ENCODE measurements around the gene ZNF511. TPM values are rescaled to one million over a fixed set of nuclear protein-coding genes. Genes with fewer than 3 reads are reported as not detected.

Gene ZNF511
- total and polyA plus RNA-seq, 4 donors: 13.7 to 31.8 (median 24.2) TPM

GRCh38 chr10:133271521-133272300 lies 37.0 kb upstream of the ZNF511 start:
- no peak for DNase-seq (ENCODE audit: low spot score)
- WGBS: 86% methylated on average over 35 of the region's 35 CpGs
- no peak for TF ChIP-seq RXRA (IDR thresholded peaks at IDR 0.05)
- TF ChIP-seq FOXA1 (IDR thresholded peaks at IDR 0.05): no peak
- no peak for TF ChIP-seq SP1 (IDR thresholded peaks at IDR 0.05)
- no peak for TF ChIP-seq HNF4A (conservative IDR thresholded peaks at IDR 0.05)
- TF ChIP-seq JUND (IDR thresholded peaks at IDR 0.05): no peak
- TF ChIP-seq, protein P1, sequence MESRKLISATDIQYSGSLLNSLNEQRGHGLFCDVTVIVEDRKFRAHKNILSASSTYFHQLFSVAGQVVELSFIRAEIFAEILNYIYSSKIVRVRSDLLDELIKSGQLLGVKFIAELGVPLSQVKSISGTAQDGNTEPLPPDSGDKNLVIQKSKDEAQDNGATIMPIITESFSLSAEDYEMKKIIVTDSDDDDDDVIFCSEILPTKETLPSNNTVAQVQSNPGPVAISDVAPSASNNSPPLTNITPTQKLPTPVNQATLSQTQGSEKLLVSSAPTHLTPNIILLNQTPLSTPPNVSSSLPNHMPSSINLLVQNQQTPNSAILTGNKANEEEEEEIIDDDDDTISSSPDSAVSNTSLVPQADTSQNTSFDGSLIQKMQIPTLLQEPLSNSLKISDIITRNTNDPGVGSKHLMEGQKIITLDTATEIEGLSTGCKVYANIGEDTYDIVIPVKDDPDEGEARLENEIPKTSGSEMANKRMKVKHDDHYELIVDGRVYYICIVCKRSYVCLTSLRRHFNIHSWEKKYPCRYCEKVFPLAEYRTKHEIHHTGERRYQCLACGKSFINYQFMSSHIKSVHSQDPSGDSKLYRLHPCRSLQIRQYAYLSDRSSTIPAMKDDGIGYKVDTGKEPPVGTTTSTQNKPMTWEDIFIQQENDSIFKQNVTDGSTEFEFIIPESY (IDR thresholded peaks at IDR 0.05): no peak
- TF ChIP-seq CTCF (IDR thresholded peaks at IDR 0.05; ENCODE audit: low read depth, low read length, missing input control): no peak
- TF ChIP-seq, protein P2, sequence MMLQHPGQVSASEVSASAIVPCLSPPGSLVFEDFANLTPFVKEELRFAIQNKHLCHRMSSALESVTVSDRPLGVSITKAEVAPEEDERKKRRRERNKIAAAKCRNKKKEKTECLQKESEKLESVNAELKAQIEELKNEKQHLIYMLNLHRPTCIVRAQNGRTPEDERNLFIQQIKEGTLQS (IDR thresholded peaks at IDR 0.05): no peak
- no peak for TF ChIP-seq NR2F2 (IDR thresholded peaks at IDR 0.05)
- TF ChIP-seq, protein P3, sequence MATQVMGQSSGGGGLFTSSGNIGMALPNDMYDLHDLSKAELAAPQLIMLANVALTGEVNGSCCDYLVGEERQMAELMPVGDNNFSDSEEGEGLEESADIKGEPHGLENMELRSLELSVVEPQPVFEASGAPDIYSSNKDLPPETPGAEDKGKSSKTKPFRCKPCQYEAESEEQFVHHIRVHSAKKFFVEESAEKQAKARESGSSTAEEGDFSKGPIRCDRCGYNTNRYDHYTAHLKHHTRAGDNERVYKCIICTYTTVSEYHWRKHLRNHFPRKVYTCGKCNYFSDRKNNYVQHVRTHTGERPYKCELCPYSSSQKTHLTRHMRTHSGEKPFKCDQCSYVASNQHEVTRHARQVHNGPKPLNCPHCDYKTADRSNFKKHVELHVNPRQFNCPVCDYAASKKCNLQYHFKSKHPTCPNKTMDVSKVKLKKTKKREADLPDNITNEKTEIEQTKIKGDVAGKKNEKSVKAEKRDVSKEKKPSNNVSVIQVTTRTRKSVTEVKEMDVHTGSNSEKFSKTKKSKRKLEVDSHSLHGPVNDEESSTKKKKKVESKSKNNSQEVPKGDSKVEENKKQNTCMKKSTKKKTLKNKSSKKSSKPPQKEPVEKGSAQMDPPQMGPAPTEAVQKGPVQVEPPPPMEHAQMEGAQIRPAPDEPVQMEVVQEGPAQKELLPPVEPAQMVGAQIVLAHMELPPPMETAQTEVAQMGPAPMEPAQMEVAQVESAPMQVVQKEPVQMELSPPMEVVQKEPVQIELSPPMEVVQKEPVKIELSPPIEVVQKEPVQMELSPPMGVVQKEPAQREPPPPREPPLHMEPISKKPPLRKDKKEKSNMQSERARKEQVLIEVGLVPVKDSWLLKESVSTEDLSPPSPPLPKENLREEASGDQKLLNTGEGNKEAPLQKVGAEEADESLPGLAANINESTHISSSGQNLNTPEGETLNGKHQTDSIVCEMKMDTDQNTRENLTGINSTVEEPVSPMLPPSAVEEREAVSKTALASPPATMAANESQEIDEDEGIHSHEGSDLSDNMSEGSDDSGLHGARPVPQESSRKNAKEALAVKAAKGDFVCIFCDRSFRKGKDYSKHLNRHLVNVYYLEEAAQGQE (IDR thresholded peaks at IDR 0.05): no peak
- TF ChIP-seq, protein P4, sequence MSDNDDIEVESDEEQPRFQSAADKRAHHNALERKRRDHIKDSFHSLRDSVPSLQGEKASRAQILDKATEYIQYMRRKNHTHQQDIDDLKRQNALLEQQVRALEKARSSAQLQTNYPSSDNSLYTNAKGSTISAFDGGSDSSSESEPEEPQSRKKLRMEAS (IDR thresholded peaks at IDR 0.05): no peak
- no peak for TF ChIP-seq YY1 (IDR thresholded peaks at IDR 0.05)
- TF ChIP-seq RAD21 (IDR thresholded peaks at IDR 0.05): no peak
- no peak for TF ChIP-seq EGR1 (IDR thresholded peaks at IDR 0.05; ENCODE audit: low read depth in 2 of 2)
- TF ChIP-seq FOXA2 (IDR thresholded peaks at IDR 0.05): no peak
- TF ChIP-seq GABPA (IDR thresholded peaks at IDR 0.05 in 1 of 2, conservative IDR thresholded peaks at IDR 0.05 in 1 of 2): no peak
- TF ChIP-seq HNF4G (IDR thresholded peaks at IDR 0.05): no peak
- TF ChIP-seq TAF1 (conservative IDR thresholded peaks at IDR 0.05): no peak
- Histone ChIP-seq H3K27me3 (ENCODE audit: control insufficient read depth in 4 of 4, insufficient read depth in 4 of 4, low read length in 3 of 4) (no peaks in the 10 kb centered on the region), H3K27ac (ENCODE audit: low read depth in 1 of 2, low read length in 2 of 2) (no peak overlapping the region), H3K4me3 (ENCODE audit: low read depth in 1 of 3, low read length in 3 of 3) (no peak overlapping the region), H3K36me3 (ENCODE audit: control insufficient read depth in 4 of 4, insufficient read depth in 3 of 4, low read depth in 1 of 4, low read length in 3 of 4) (peaks cover 7 to 28% (median 11%) of the 10 kb centered on the region in 4 donors), H3K9me3 (ENCODE audit: control insufficient read depth in 4 of 4, low read length in 3 of 4) (no peaks in the 10 kb centered on the region), H3K9ac (ENCODE audit: low read depth in 1 of 2, low read length in 2 of 2) (no peak overlapping the region), H3K4me1 (ENCODE audit: control insufficient read depth in 4 of 4, insufficient read depth in 4 of 4, low read length in 3 of 4) (peaks cover 0 to under 1% (median 0%) of the 10 kb centered on the region in 4 donors)
